GM19043 (cell line): ENCODE measurements around the gene SEZ6.

ENCODE experiments used
- ATAC-seq: cut with Tn5 transposase; IDR thresholded peaks from one replicate; pipeline ENCODE4 v1.9.1; 2021; ENCODE audit warnings: low read depth; ENCODE audit not compliant: unreplicated experiment

Gene SEZ6

GRCh38 chr17:28912281-28912937 is 93.4 kb downstream of the SEZ6 start:
- ATAC-seq = no peak

- ATAC-seq = no peak
These were observed 94.3 kb downstream of the SEZ6 start for GRCh38 chr17:28911411-28912045.

GRCh38 chr17:28910534-28910933 is 95.3 kb downstream of the SEZ6 start:
- no peak for ATAC-seq

GRCh38 chr17:28908640-28909167 is 97.1 kb downstream of the SEZ6 start:
- no peak for ATAC-seq

- ATAC-seq = no peak
These were observed 97.9 kb downstream of the SEZ6 start for GRCh38 chr17:28907709-28908475.

- ATAC-seq = no peak
These were observed 99.0 kb downstream of the SEZ6 start for GRCh38 chr17:28906706-28907438.

- ATAC-seq = no peak
These were observed 99.6 kb downstream of the SEZ6 start for GRCh38 chr17:28906276-28906675.
